Pancreas (tissue), 10 donors: ENCODE measurements around the gene TMEM200C. TPM values are rescaled to one million over a fixed set of nuclear protein-coding genes. Genes with fewer than 3 reads are reported as not detected.

Experiments used
- ATAC-seq, 4 donors: fragments of 200-7000 bp; cut with Tn5 transposase; one replicate each; pipeline versions ENCODE4 v1.8.0 to v1.9.1; 2020; ENCODE audit warnings: mild to moderate bottlenecking in 4 of 4, moderate library complexity in 4 of 4
- DNase-seq, 6 donors: peaks; one replicate each; pipeline ENCODE4 v3.0.0-alpha.2; 2020
- FAIRE-seq: peaks from 2 replicates; lab custom pipeline; 2012; peaks lifted over from hg19 to GRCh38; lab: Jason Lieb, UNC
- H3K27ac ChIP-seq, 4 donors: fragments of 200-600 bp; sonication (generic); 1 replicate in 3 of 4; 2 replicates in 1 of 4; pipeline versions ENCODE4 v1.5.0 to v1.8.0; 2020
- H3K27me3 ChIP-seq, 4 donors: fragments of 200-600 bp; one replicate each; pipeline ENCODE4 v1.8.0; 2021
- H3K36me3 ChIP-seq, 3 donors: fragments of 200-600 bp; sonication (generic) in 1 of 3; one replicate each; pipeline versions ENCODE4 v1.5.0 to v1.8.0; 2020 to 2021
- H3K4me1 ChIP-seq, 3 donors: fragments of 200-600 bp; one replicate each; pipeline ENCODE4 v1.8.0; 2021
- H3K4me3 ChIP-seq, 4 donors: fragments of 200-600 bp; sonication (generic) in 2 of 4; one replicate each; pipeline versions ENCODE4 v1.5.0 to v1.8.0; 2020 to 2021
- H3K9me3 ChIP-seq, 4 donors: fragments of 200-600 bp; one replicate each; pipeline ENCODE4 v1.8.0; 2021
- WGBS, 2 donors: extraction: QIAGEN DNeasy Blood & Tissue Kit; methylation state at CpG; one replicate each; pipeline ENCODE4 v1.1.7; 2013; 5-methylcytosine and 5-hydroxymethylcytosine counted together
- intact Hi-C, 3 donors: fragments of 100-400 bp; cut with DNase I; formaldehyde crosslinking; loops; one replicate each; pipeline versions ENCODE4 v1.11.1 to v1.14.2; 2022
- polyA plus RNA-seq, 2 donors: library from polyadenylated mRNA; stranded (reverse); fragments of 200-250 nt; gene quantifications; one replicate each; pipeline ENCODE4 v1.2.3, GENCODE V29; 2013
- total RNA-seq, 6 donors: library from RNA; stranded (reverse); fragmentation: NEBNext Ultra II Directional in 4 of 6; extraction: Animal tissue kit (Norgen Biotek cat#: 25700) in 4 of 6; gene quantifications; one replicate each; pipeline versions ENCODE4 v1.2.1 to v1.2.4, GENCODE V29; 2021 to 2023
- TF ChIP-seq, protein P1 (sequence below), 4 donors: fragments of 200-600 bp; sonication (generic) in 3 of 4; IDR thresholded peaks; one replicate each; pipeline versions ENCODE4 v1.5.0 to v1.8.0; 2021; ENCODE audit warnings: antibody characterized with exemption in 4 of 4
- donor health status: healthy with polysubstance abuse.
- donor health status: DM: no; HTN: no; CAD: no; lungs with moderate emphysema.
- donor health status: DM: no; HTN: no; CAD: no.
- donor health status: control.
- donor health status: control.
- donor health status: Bipolar disorder and iron deficiency.
- donor health status: DM: yes; HTN: yes; CAD: no.
- donor health status: DM: no; HTN: no; CAD: no.
- donor health status: DM: no; HTN: no; CAD: no.
- donor health status: DM: yes; HTN: yes; CAD: no.

TMEM200C gene
- total and polyA plus RNA-seq, 8 donors = under 0.01 to 0.37 (median 0.03) TPM; not detected in 2

DNA sequence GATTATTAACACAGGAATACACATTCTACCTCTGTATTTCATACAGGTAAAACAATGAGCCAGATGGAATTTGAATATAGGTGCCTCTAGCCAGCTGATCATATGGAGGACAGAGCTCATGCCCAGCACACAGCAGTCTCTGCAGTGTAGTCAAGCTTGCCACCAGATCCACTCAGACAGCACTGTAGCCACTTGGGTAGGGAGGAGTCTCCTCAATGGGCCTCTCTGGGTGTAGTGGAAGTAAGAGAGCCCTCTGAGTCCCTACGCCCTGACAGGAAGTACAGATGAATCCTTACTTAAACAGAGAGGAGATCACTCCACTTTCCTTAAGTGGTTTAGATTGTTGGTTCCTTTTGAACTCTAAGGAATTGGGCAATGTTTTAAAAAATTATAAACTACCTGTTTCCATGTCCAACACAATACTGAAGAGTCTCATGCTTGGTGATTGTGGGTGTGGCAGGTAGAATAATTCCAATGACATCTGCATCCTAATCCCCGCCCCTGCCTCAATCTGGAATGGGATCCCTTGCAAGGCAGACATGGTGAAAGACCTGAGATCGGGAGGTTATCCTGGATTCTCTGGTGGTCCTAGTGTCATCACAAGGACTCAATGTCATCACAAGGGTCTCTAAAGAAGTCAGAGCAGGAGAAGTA, 23.0 kb upstream of the TMEM200C start:
- TF ChIP-seq, protein P1, sequence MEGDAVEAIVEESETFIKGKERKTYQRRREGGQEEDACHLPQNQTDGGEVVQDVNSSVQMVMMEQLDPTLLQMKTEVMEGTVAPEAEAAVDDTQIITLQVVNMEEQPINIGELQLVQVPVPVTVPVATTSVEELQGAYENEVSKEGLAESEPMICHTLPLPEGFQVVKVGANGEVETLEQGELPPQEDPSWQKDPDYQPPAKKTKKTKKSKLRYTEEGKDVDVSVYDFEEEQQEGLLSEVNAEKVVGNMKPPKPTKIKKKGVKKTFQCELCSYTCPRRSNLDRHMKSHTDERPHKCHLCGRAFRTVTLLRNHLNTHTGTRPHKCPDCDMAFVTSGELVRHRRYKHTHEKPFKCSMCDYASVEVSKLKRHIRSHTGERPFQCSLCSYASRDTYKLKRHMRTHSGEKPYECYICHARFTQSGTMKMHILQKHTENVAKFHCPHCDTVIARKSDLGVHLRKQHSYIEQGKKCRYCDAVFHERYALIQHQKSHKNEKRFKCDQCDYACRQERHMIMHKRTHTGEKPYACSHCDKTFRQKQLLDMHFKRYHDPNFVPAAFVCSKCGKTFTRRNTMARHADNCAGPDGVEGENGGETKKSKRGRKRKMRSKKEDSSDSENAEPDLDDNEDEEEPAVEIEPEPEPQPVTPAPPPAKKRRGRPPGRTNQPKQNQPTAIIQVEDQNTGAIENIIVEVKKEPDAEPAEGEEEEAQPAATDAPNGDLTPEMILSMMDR (IDR thresholded peaks at IDR 0.05) = no peak
- WGBS, 2 donors = 62 to 84% methylated on average over 3 of the region's 3 CpGs
- Histone ChIP-seq H3K4me3 (no peak overlapping the region), H3K36me3 (no peaks in the 10 kb centered on the region), H3K27ac (no peak overlapping the region), H3K9me3 (no peaks in the 10 kb centered on the region), H3K4me1 (no peaks in the 10 kb centered on the region), H3K27me3 (no peaks in the 10 kb centered on the region)
- intact Hi-C loops = no loop called here
- no peak for DNase-seq
- no peak for ATAC-seq
- FAIRE-seq = no peak

DNA sequence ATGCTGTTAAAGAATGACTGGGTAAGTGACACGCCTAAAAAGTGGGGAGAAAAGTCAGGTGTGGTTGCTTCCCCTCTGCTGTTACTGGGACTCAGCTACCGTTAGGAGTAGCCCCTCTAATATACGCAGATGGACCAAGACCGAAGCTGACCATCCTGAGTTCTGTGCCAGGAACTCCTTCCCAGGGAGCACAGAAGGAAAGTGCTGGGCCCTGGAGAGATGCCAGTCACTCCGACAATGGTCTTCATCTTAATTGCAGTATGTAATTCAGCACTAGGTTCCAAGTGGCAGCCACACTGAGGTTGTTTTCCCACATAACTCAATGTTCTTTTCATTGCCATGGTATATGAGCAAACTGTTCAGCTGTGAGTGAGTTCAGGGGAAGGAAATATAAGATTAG, 19.6 kb upstream of the TMEM200C start:
- TF ChIP-seq, protein P1 (IDR thresholded peaks at IDR 0.05) = no peak
- no peaks in the 10 kb centered on the region for H3K36me3 ChIP-seq
- no peak for ATAC-seq
- WGBS, 2 donors = 57 to 63% methylated on average over 5 of the region's 5 CpGs
- H3K27me3 ChIP-seq = no peaks in the 10 kb centered on the region
- no peak overlapping the region for H3K27ac ChIP-seq
- no peak for FAIRE-seq
- no peaks in the 10 kb centered on the region for H3K9me3 ChIP-seq
- H3K4me3 ChIP-seq = no peak overlapping the region
- DNase-seq = no peak
- intact Hi-C loops = no loop called here
- H3K4me1 ChIP-seq = no peaks in the 10 kb centered on the region

DNA sequence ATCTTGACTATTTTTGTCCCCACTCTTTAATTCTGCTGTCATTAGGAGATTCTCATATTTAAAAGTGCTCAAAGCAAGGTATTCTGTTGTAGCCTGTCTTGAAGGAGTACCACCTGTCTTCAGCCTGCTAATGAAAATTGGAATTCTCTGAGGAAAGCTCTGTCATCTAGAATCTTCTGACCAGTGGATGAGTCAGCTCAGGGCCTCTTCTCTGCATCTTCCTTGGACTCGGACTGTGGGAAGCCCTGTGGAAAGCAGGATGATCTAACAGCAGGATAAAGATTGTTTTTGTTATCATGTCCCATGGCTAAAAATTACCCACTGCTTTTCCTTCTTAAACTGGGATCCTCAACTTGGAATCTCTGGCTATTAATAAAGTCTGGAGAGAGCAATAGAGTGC, 18.7 kb upstream of the TMEM200C start:
- DNase-seq (no peak), ATAC-seq (no peak), FAIRE-seq (no peak)
- intact Hi-C loops = no loop called here
- no peaks in the 10 kb centered on the region for H3K4me1 ChIP-seq
- no peaks in the 10 kb centered on the region for H3K9me3 ChIP-seq
- TF ChIP-seq, protein P1 (IDR thresholded peaks at IDR 0.05) = no peak
- H3K27me3 ChIP-seq = no peaks in the 10 kb centered on the region
- no peak overlapping the region for H3K4me3 ChIP-seq
- 31 to 63% methylated on average over 1 of the region's 1 CpG for WGBS, 2 donors
- no peaks in the 10 kb centered on the region for H3K36me3 ChIP-seq
- H3K27ac ChIP-seq = no peak overlapping the region

DNA sequence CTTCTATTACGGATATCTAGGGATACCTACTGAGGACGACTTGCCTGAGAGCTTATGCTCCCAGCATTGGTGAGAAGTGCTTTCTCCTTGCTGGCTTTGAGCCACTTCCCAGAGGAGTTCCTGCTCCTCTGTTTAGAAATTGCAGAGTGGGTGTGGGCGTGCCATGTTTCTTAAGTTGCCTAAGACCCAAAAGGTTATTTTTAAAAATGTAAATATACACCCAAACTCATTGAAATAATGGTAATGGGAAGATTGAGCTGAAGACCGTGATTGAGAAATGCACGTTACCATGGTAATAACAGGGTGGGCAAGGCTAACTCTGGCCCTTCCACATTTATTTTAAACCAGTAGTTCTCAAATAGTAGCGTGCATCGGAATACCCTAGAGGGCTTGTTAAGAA, 17.2 kb upstream of the TMEM200C start:
- intact Hi-C loops = no loop called here
- no peak for ATAC-seq
- no peak for FAIRE-seq
- H3K4me3 ChIP-seq = no peak overlapping the region
- H3K4me1 ChIP-seq = no peaks in the 10 kb centered on the region
- whole genome bisulfite sequencing, 2 donors = 62 to 71% methylated on average over 7 of the region's 7 CpGs
- TF ChIP-seq, protein P1 (IDR thresholded peaks at IDR 0.05) = no peak
- no peaks in the 10 kb centered on the region for H3K36me3 ChIP-seq
- no peak for DNase-seq
- H3K27me3 ChIP-seq = no peaks in the 10 kb centered on the region
- H3K9me3 ChIP-seq = no peaks in the 10 kb centered on the region
- H3K27ac ChIP-seq = no peak overlapping the region

DNA sequence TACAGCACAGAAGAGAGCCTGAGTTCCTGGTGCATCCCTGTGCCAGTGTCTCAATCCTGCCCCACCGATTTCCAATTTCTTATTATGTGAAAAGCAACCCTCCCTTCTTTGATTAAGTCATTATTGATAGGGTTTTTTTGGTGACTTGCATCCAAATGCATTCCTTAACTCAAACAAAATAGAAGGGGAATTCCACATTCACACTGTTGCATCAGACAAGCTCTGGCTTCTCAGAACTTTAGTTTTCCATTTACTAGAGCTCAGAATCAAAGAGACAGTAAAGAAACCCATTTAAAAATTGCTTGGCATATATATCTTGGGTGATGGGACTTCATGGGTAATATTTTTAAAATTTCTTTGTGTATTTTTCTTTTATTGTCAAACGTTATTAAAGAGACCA, 13.8 kb upstream of the TMEM200C start:
- H3K27me3 ChIP-seq = no peaks in the 10 kb centered on the region
- no peak for DNase-seq
- intact Hi-C loops = no loop called here
- TF ChIP-seq, protein P1 (IDR thresholded peaks at IDR 0.05) = no peak
- no peaks in the 10 kb centered on the region for H3K4me1 ChIP-seq
- no peak overlapping the region for H3K27ac ChIP-seq
- no peaks in the 10 kb centered on the region for H3K9me3 ChIP-seq
- H3K4me3 ChIP-seq = no peak overlapping the region
- H3K36me3 ChIP-seq = no peaks in the 10 kb centered on the region
- no peak for FAIRE-seq
- WGBS, 2 donors = 28 to 52% methylated on average over 2 of the region's 2 CpGs
- ATAC-seq = peak in 1 of 4 donors; percentile 42
